C1 segment of cervical spinal cord (tissue), 14 donors: Measurements from ENCODE around the gene SIRT7.

ENCODE experiments used
- DNase-seq, 14 donors: peaks; one replicate each; lab custom pipeline; 2025; lab: John Stamatoyannopoulos, UW

The SIRT7 gene

GRCh38 chr17:81888105-81888987, 29.6 kb downstream of the SIRT7 start:
- no peak for DNase-seq

DNA sequence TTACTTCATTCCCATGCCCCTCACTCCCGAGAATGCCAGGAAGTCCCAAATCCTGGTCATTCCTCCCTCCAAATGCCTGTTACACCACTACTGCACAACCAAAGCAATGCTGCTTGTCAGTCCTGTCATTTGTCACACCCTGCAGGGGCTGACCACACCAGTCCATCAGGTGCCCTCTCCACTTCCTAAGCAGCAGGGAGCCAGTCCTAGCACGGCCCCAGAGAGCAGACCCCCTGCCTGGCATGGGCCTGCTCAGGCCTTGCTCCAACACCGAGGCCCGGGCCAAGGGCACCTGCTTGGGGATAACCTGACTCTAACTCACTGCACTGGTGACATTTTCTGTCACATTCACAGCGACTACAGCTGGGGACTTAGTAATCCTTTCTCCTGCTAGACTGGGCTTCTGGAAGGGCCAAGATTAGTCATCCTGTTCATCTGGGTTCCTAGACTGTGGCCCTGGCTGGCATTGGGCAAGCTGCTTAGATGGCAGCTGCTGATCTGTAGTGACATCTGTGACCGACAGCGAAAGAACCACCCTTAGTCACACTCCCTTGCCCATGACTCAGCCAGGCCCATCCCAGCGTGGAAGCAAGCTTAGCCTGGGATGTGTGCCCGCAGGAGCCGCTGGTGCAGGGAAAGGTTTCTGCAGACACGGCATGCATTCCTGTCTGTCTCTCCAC, 32.0 kb downstream of the SIRT7 start:
- DNase-seq, result no peak

DNA sequence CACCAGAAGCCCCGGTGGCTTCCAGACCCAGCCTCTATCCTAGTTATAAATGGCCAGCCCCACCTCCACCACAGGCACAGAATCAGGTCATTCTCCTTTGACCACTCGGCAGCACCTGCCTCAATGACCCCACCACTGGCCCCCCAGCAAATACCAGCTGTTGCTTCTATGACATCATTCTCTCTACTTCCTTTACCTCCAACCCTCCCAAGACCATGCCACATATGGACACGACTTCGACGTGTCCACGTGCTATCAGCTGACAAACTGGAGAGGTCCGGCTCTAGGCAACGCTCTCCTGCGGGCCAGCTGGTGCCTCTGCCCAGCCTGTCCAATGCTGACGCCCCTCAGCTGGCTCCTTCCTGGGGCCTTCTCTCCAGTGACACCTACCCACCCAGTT, 32.5 kb downstream of the SIRT7 start:
- DNase-seq, result no peak

DNA sequence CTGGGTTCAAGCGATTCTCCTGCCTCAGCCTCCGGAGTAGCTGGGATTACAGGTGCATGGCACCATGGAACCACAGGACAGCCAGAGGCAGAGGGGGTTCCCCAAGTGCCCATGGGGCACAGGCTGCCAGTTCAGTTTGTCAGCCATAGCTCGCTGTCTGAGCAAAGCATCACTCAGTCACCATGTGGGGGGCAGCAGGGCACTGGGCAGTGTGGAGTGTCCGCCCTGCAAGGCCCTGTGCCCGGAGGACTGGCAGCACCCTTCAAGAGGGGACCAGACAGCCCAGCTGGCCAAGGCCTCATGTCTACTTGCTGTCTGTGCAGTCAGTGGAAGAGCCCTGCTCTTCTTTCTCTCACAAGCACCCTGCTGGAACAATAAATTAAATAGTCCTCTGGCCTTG, 33.0 kb downstream of the SIRT7 start:
- DNase-seq, result no peak

GRCh38 chr17:81884520-81884919, 33.5 kb downstream of the SIRT7 start:
- DNase-seq, result no peak

DNA sequence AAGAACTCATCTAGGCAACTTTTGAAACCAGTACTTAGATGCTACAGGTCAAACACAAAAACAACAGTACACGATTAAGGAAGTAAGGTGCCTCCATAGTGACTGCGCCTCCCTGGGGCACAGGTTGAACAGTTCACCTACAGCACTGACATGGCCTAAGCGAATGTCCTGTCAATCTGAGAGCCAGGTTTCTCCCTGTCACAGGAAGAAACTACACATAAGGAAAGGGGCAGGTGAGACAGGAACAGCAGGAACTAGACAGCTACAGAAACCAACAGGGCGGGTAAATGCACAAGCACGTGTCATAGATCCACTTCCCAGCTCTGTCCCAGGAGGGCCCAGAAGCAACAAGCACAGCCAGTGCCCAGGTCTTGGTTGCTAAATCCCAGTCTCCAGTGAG, 38.9 kb downstream of the SIRT7 start:
- no peak for DNase-seq

DNA sequence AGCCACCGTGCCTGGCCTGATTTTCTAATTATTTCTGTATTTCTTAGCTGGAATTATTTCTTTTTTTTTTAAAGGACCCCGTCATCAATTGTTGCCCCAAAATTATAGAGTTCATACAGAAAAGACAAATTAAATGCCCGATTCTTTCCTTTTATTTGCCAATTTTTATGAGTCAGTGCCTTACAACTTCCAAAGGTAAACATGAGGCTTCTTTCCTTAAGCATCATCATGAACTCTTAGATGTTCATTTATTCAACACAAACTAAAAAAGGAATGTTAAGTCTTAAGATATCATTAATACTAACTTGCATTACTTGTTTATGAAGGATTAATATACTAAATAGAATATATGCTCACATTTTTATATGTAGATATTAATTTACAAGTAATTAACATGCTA, 39.7 kb downstream of the SIRT7 start:
- DNase-seq, result no peak

DNA sequence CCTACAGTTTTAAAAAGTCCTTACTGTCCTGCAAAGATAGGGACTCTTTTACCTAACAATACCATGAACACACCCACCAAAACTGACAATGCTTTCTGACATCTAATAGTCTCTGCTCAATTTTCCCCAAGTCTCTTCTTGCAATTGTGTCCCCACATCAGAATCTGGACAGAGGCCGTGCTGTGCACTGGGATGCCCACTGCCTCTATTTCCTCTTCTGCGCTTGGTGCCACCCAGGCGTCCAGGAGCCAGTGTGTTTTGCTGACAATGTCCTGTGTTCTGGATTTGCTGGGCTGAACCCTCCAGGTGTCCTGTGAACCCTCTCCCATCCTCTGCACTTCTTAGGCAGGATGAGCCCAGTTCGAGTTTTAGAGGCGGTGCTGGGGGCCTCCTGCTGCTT, 40.4 kb downstream of the SIRT7 start:
- DNase-seq, result no peak

DNA sequence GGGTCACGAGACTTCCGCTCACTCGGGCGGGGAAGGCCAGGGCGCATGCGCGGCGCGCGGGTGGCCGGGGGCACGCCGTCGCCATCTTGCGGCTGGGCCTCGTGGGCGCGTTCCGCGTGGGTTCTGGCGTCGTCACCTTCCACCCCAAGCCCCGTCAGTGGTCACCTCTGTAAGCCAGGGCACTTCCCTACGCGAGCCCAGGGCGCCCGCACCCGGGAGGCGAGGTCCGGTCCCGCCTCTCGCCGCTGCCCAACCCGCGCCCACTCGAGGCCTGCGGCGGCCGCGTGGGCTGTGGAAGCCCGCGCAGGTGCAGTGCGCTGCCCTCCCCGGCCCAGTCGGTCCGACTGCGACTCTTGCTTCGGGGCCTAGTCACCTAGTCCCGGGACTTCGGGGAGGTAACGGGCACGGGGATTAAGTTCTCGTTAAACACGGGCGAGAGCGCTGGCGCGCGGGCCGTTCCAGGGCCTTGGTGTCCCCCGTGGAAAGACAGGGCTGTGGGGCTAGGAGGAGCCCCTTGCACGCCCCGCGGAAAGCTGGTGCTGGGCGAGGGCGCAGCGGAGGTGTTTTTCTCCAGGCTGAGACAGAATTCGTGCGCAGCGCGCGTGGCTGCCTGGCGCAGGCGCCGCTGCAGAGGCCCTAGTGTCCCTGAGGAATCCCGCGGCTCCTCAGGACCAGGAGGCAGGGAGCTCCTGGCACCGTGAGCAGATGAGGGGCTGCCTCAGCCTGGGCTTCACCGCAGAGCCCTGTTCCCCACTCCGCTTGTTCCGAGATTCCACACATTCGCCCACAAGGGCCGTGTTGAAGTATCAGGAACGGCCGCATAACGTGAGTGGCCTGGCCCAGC, 46.4 kb downstream of the SIRT7 start:
- DNase-seq, result peak; percentile 34 to 95 (median 82)

GRCh38 chr17:81870981-81871386, 47.0 kb downstream of the SIRT7 start, which contains the start of gene ARHGDIA:
ARHGDIA (minus strand) TSS chr17:81871337; CDS start chr17:81869930, 1,407 bp downstream.
- DNase-seq, result no peak

DNA sequence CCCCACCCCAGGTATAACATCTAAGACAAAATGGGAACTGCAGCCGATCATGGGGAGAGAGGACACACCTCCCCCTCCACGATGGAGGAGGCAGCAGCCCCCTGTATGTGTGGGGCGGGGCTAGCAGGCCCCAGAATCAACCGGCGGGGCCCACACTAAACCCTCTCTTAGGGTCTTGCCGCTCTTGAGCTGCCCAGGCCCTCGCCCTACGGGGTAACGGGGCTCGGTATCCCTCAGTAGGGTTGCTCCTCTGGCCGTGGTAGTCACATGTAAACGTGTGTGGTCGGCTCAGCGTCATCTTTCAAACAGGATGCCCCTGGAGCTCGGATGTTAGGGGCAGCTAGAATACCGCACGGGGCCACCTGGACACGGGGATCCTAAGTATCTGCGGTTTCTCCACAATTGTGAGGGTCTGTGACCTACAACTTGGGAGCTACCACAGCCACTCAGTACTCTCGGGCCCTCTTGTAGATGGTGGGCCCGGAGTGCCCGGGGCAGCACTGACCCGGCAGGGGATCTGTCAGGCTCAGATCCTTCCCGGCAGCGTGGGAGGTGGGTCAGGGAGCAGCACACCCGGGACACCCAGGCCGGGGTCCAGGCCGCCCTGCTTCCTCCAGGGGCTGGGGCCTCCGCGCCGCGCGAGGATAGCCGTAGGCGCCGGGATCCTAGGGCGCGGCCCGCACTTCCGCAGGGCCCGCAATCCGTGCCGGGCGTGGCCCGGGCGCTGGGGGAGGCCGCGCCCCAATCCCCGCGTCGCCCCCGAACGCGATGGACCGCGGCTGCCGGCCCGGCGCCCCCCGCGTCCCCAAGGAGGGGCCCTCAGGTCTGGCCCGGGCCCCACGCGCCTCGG, 47.6 kb downstream of the SIRT7 start:
- peak in 3 of 14 donors; percentile 5 to 40 (median 31) for DNase-seq

- peak in 1 of 14 donors; percentile 35 for DNase-seq
Measured at GRCh38 chr17:81869221-81870130, 48.5 kb downstream of the SIRT7 start.

DNA sequence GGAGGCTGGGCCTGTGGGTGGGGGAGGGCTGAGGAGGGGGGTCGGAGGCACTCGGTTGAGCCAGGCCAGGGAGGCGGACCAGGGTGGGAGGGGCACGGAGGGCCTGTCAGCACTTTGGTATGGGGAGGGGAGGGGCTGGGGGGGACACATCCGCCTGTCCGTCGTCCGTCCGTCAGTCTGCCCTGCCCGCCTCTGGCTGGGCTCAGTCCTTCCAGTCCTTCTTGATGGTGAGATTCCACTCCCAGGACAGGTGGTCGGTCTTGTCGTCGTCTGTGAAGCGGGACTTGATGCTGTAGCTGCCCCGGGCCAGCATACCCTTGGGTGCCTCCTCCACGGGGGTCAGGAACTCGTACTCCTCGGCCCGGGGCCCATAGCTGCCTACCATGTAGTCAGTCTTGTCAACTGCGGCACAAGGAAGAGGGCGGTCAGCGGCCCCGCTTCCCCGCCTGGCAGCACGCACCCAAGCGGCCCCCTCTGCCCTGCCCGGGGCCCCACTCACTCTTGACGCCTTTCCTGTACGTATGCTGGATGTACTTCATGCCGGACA, 49.2 kb downstream of the SIRT7 start:
- no peak for DNase-seq

GRCh38 chr17:81867991-81868673, 49.8 kb downstream of the SIRT7 start:
- DNase-seq, result no peak

GRCh38 chr17:81867170-81867990, 50.6 kb downstream of the SIRT7 start:
- peak in 1 of 14 donors; percentile 13 for DNase-seq

DNA sequence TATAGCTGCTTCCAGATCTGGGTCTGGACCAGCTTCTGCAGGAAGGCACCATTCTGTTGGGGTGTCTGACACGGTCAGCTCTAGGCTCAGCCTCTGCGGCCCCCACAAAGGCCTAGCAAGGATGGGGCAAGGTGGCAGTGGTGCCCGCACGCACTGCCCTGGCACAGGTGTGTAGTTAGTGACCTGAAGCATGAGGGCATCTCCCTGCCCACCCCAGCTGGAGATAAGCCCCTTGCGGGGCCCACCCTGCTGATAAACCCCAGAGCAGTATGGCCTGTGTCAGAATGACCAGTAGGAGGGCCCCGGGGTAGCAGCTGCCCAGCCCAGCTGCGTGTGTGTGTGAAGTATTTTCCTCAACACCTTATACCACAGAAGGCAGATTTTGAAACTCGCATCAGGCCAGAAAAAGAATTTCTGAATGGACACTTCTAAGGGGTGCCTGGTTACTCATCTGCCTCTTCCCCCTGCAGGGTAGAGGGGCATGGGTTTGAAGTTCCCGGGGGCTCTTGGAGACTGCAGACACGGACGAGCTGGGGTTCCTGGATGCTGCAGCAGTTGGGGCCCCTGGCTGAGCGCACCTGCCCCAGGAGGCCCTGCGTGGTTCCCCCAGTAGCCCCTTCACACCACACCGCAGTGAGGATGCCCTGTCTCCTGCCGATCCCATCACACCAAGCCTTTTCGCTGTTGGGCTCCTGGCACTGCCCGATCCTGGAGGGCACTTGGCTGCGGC, 51.4 kb downstream of the SIRT7 start:
- no peak for DNase-seq

DNA sequence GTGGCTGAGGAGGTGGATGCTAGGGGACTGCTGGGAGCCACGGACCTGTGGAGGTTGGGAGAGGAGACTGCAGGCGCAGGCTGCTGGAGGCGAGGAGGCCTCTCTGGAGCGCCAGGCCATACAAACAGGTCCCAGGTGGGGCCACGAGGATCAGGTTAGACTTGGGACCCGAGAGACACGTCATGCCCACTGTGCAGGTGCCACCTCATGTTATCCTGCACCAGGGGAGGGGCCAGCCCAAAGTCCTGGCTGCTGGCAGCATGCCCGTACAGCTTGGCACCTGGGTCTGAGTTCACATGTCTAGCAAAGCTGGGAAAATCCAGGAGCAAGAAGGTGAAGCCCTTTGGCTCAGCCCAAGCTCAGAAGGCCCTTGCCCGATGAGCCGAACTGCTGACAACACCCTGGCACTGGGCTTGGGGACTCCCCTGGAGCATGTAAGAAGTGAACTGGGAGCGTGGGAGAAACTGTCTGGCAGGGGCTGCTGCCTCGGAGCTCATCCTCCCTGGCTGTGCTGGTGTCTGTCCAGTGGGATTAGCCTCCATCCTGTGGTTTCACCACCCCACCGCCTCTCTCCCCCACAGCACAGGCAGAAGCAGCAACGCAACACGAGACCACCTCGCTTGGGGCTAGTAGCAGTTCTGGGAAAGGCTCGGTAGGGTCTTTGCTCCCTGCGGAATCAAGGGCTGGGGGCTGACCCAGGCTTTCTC, 52.1 kb downstream of the SIRT7 start:
- no peak for DNase-seq
